Esophagus squamous epithelium (tissue), 4 donors: ENCODE measurements around the gene PHACTR3.

Experiments used
- CTCF ChIP-seq, 6 experiments: fragments of 450-650 bp in 4 of 6; fragments of 200-600 bp in 2 of 6; sonication (generic) in 2 of 6; IDR thresholded peaks; one replicate each; pipeline ENCODE4 v1.5.1; 2016 to 2019; ENCODE audit warnings: antibody characterized with exemption in 6 of 6, mild to moderate bottlenecking in 4 of 6, moderate library complexity in 4 of 6
- POLR2A ChIP-seq, 4 donors: fragments of 450-650 bp; IDR thresholded peaks; one replicate each; pipeline ENCODE4 v1.6.1; 2017; ENCODE audit warnings: antibody characterized with exemption in 4 of 4, mild to moderate bottlenecking in 4 of 4, moderate library complexity in 3 of 4

GRCh38 chr20:59620860-59621505 lies 16.6 kb downstream of the PHACTR3 start:
- TF ChIP-seq CTCF (IDR thresholded peaks at IDR 0.05) = no peak
- TF ChIP-seq POLR2A (IDR thresholded peaks at IDR 0.05) = no peak
